ENCODE data around the gene HMOX1. TPM values are rescaled to one million over a fixed set of nuclear protein-coding genes. Genes with fewer than 3 reads are reported as not detected.

Gene HMOX1
- total and polyA plus RNA-seq, 2 of the 8 experiments (the other 6 are each of a cell fraction or from before 2014, with no cell fraction given), result 25.0 to 41.6 TPM

DNA sequence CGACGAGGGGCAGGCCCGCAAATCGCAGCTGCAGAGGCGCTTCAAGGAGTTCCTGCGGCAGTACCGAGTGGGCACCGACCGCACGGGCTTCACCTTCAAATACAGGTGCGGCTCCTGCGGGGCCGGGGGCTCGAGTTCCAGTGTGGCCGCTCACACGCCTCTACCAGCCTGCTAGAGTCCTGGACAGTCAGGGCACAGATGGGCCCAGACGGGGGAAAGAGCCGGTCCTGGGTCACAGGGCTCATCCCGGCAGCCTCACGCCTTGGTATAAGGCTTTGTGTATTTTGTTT, 19.6 kb downstream of the HMOX1 start:
- Histone ChIP-seq H3K56ac (replicated peaks; ENCODE audit: insufficient read length, low read depth, low read length) (peak overlapping the region; percentile 95), H4K91ac (replicated peaks; ENCODE audit: insufficient read length, low read length) (peak overlapping the region; percentile 58), H2BK15ac (ENCODE audit: low read length) (0 out of 2 replicates have a peak overlapping the region, but pooled peaks have one; percentile 46), H3K4me1 (replicated peaks in 1 of 4; ENCODE audit: control insufficient read depth in 3 of 4, insufficient read depth in 4 of 4, low read length in 3 of 4) (peaks cover 8 to 25% (median 13%) of the 10 kb centered on the region in 4 experiments), H4K5ac (ENCODE audit: insufficient read length, low read depth, low read length) (peak overlapping the region; percentile 91), H3K79me2 (ENCODE audit: control insufficient read depth in 1 of 2, insufficient read depth in 2 of 2, low read length in 2 of 2) (peaks cover 12 to 44% of the 10 kb centered on the region in 2 experiments), H2BK120ac (replicated peaks; ENCODE audit: low read depth, low read length) (no peak overlapping the region), H3K4me3 (ENCODE audit: extremely low read depth in 1 of 4, insufficient read depth in 2 of 4, low read depth in 3 of 4, low read length in 4 of 4) (peak overlapping the region; percentile 83 to 98 (median 90)), H3K4me2 (ENCODE audit: insufficient read depth in 1 of 2, low read depth in 2 of 2, low read length in 2 of 2) (peak overlapping the region; percentile 72 to 84), H3K4ac (replicated peaks; ENCODE audit: insufficient read length, low read depth, low read length) (peak overlapping the region; percentile 88), H3K18ac (ENCODE audit: extremely low read depth, low read length) (peak overlapping the region; percentile 71), H3K27ac (ENCODE audit: low read depth, low read length) (peak overlapping the region; percentile 98), H3K27me3 (replicated peaks in 1 of 4; ENCODE audit: control insufficient read depth in 3 of 4, extremely low read depth in 1 of 4, insufficient read depth in 3 of 4, low read length in 3 of 4) (no peaks in the 10 kb centered on the region), H3K9me3 (ENCODE audit: insufficient read depth in 2 of 2, low read depth in 1 of 2, low read length in 1 of 2) (no peaks in the 10 kb centered on the region), H4K8ac (ENCODE audit: extremely low read depth, insufficient read depth, low read length) (peak overlapping the region; percentile 100; the same call in 1 of the 2 replicates), H2AFZ (ENCODE audit: low read length) (no peak overlapping the region), H2BK20ac (ENCODE audit: low read length) (no peak overlapping the region), H2BK5ac (ENCODE audit: low read depth, low read length) (peak overlapping the region; percentile 96), H3K79me1 (ENCODE audit: low read depth, low read length) (peaks cover 11% of the 10 kb centered on the region; the same call in 1 of the 2 replicates), H4K20me1 (replicated peaks in 1 of 2; ENCODE audit: control insufficient read depth in 1 of 2, insufficient read depth in 2 of 2, low read length in 2 of 2) (peaks cover 0 to 4% of the 10 kb centered on the region in 2 experiments), H3K14ac (ENCODE audit: insufficient read length) (peak overlapping the region; percentile 12), H2BK12ac (ENCODE audit: low read depth, low read length) (peak overlapping the region; percentile 97; the same call in 1 of the 2 replicates), H3K23ac (ENCODE audit: insufficient read length) (no peak overlapping the region), H3K9ac (replicated peaks in 1 of 4; ENCODE audit: extremely low read depth in 1 of 4, low read depth in 3 of 4, low read length in 3 of 4) (peak overlapping the region; percentile 99 to 100 (median 100)), H3K36me3 (ENCODE audit: control insufficient read depth in 2 of 4, insufficient read depth in 4 of 4, low read length in 3 of 4) (peaks cover 23 to 45% (median 32%) of the 10 kb centered on the region in 4 experiments), H3K23me2 (ENCODE audit: low read depth, low read length) (peaks cover 3% of the 10 kb centered on the region; the same call in 1 of the 2 replicates), H2AK5ac (ENCODE audit: low read depth, low read length) (0 out of 2 replicates have a peak overlapping the region, but pooled peaks have one; percentile 75)
- WGBS, 2 experiments (ENCODE audit: extremely low coverage in 1 of 2, insufficient coverage in 1 of 2, insufficient read length in 1 of 2, insufficient replicate concordance in 2 of 2, low coverage in 1 of 2, low lambda C conversion rate in 2 of 2, missing lambda C conversion rate in 1 of 2), result 10% methylated on average over 20 of the region's 20 CpGs; no CpG with 5 or more reads in 1 of the 2 experiments
- ChIA-PET CTCF (ENCODE audit: partially characterized antibody) (interaction anchor here (0.5 to 3.2 kb wide), 2 partner anchors 28 to 29 kb away, joined by 3 to 13 read pairs; no protein-coding TSS in a partner anchor), POLR2A (ENCODE audit: partially characterized antibody) (interaction anchor here (0.6 to 57.4 kb wide), 3 partner anchors 4 to 213 kb away, joined by 3 to 1995 read pairs (median 1995); partner anchors contain the start of genes HMOX1 and MCM5)
- DNase-seq (ENCODE audit: low read depth in 1 of 2, low spot score in 2 of 2), result no peak
- no peak for FAIRE-seq
- no peak for TF ChIP-seq HDAC2 (IDR thresholded peaks at IDR 0.05; ENCODE audit: borderline replicate concordance in 1 of 2, low read depth in 2 of 2, low read length in 2 of 2)
- no peak for TF ChIP-seq ATF2 (IDR thresholded peaks at IDR 0.05; ENCODE audit: low read length)
- no peak for TF ChIP-seq CREB1 (IDR thresholded peaks at IDR 0.05)
- no peak for TF ChIP-seq JUN (IDR thresholded peaks at IDR 0.05; ENCODE audit: low read depth, low read length)
- TF ChIP-seq GTF2F1 (IDR thresholded peaks at IDR 0.05; ENCODE audit: borderline replicate concordance, low read depth, low read length), result no peak
- no peak for TF ChIP-seq SP4 (IDR thresholded peaks at IDR 0.05; ENCODE audit: low read length)
- TF ChIP-seq RFX5 (IDR thresholded peaks at IDR 0.05; ENCODE audit: borderline replicate concordance, low read depth, low read length), result no peak
- no peak for TF ChIP-seq YY1 (IDR thresholded peaks at IDR 0.05; ENCODE audit: low read depth, low read length)
- TF ChIP-seq SIN3A (conservative IDR thresholded peaks at IDR 0.05 in 1 of 2, IDR thresholded peaks at IDR 0.05 in 1 of 2; ENCODE audit: low read depth in 1 of 2, low read length in 2 of 2), result no peak
- TF ChIP-seq GABPA (IDR thresholded peaks at IDR 0.05; ENCODE audit: borderline replicate concordance, insufficient read depth, low read length), result no peak
- no peak for TF ChIP-seq E2F6 (IDR thresholded peaks at IDR 0.05)
